GM12865 (cell line): ENCODE data around the gene PPP3CA.

Experiments used
- DNase-seq: peaks from one replicate; pipeline ENCODE4 v3.0.0; 2010; ENCODE audit warnings: low read depth
- H3K4me3 ChIP-seq: 2 replicates; pipeline ENCODE4 v1.5.1; 2011; ENCODE audit warnings: mild to moderate bottlenecking, low read depth, low read length, control low read depth
- CTCF ChIP-seq: IDR thresholded peaks from 2 replicates; pipeline ENCODE4 v1.5.1; 2011; ENCODE audit warnings: low read length, control low read depth, low read depth, inconsistent platforms; ENCODE audit not compliant: insufficient read depth; ENCODE audit errors: missing control alignments

PPP3CA gene

GRCh38 chr4:101347267-101347556 is at the start of gene PPP3CA:
Gene PPP3CA, minus strand, starts transcription at chr4:101347526.
- H3K4me3 ChIP-seq: peak within 1 kb of the TSS; percentile 93
- TF ChIP-seq CTCF: peak; percentile 2
- DNase-seq: no peak

DNA sequence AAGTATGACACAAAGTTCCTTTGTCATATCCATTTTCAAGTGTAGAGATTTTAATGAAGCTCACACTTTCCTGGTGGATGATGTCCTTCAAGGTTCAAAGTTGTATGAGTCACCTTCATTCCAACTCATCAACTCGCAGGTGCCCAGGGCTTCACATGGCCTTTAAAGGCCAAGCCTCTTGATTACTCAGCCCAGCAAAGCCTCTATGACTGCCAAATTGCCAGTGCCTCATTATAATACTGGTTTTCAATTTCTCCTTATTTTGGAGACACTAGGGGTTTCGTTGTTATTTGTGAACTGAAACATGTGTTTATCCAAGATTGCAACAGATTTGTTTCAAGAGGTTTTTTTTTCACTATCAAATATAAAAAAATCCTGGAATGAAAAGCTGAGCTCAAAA is 45.9 kb upstream of the PPP3CA start:
- no peak overlapping the region for H3K4me3 ChIP-seq
- TF ChIP-seq CTCF: no peak
- no peak for DNase-seq

GRCh38 chr4:101370663-101371210 is 23.4 kb upstream of the PPP3CA start:
- TF ChIP-seq CTCF: no peak
- DNase-seq: no peak
- H3K4me3 ChIP-seq: no peak overlapping the region

DNA sequence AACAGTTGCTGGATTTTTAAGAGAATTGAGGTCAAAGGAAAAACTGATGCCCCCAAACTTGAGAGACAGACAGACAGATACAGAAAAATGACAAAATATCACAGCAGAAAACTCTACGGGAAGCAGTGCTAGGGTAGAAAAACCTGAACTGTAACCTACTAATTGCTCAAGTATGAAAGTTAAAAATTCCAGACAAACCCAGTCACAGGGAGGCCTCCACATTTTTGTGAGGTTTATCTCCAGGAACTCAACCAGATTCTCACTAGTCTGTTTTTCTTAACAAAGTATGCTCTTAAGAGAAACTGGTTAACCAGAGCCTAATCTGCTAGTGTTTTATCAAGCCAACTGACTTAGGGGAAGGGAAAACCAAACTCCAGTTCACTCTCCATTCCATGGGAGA is 19.9 kb upstream of the PPP3CA start:
- TF ChIP-seq CTCF: no peak
- no peak for DNase-seq
- H3K4me3 ChIP-seq: no peak overlapping the region

DNA sequence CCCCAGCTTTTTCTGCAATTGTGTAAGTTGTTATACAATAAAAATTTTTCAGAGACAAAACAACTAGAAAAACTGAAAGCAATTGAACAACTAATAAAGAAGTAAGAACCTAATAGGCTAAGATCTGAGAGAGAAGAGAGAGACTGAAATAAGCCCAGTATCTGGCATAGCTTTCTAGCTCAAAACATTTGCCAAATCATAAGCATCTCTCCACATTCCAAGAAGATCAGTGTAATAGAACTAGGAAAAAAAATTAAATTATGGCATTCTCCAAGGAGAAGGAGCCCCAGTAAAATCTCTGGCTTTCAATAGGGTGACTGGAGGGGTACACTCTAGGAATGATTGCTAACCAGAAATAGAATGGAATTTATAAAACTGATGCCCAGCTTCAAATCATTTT is 19.0 kb upstream of the PPP3CA start:
- no peak for TF ChIP-seq CTCF
- no peak overlapping the region for H3K4me3 ChIP-seq
- no peak for DNase-seq

DNA sequence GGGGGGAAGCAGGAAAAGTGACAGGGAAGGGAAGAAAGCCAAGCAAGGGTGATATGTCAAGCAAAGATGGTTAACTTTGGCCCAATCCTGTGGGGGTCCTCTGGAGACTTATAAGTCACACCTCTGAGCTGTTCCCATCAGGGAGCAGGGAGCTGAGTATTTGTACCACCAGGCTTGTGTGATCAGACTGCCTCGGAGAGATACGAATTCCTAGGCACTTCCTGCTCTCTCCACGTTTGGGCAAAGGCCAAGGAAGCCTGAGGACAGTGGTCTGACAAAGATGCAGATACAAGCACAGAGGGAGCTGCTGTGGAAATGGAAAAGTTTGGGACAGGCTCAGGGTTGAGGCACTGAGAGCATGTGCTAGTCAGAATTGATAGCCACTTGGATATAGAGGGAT is 10.4 kb upstream of the PPP3CA start:
- TF ChIP-seq CTCF: no peak
- DNase-seq: no peak
- no peak overlapping the region for H3K4me3 ChIP-seq

GRCh38 chr4:101356928-101357327 is 9.6 kb upstream of the PPP3CA start:
- TF ChIP-seq CTCF: no peak
- no peak overlapping the region for H3K4me3 ChIP-seq
- no peak for DNase-seq
